NCI-H524 (cell line): ENCODE results near the gene DNM2.
A peak's percentile ranks its signal among the peaks of the same experiment; 100 is the strongest.

Source experiments
- DNase-seq, 2 experiments: peaks; one replicate each; lab custom pipeline; 2025; lab: John Stamatoyannopoulos, UW

The DNM2 gene

GRCh38 chr19:10815969-10816644, 98.2 kb downstream of the DNM2 start:
- DNase-seq, result no peak

- no peak for DNase-seq
Observed at GRCh38 chr19:10816691-10817090, 98.8 kb downstream of the DNM2 start.

GRCh38 chr19:10817291-10818038, 99.6 kb downstream of the DNM2 start:
- no peak for DNase-seq

GRCh38 chr19:10818301-10819123, 100.6 kb downstream of the DNM2 start:
- no peak for DNase-seq

- no peak for DNase-seq
Observed at GRCh38 chr19:10819124-10820060, 101.5 kb downstream of the DNM2 start.

GRCh38 chr19:10820173-10820572, 102.3 kb downstream of the DNM2 start:
- DNase-seq, result no peak

- no peak for DNase-seq
Observed at GRCh38 chr19:10823690-10824089, 105.8 kb downstream of the DNM2 start.

GRCh38 chr19:10826231-10826630, 108.4 kb downstream of the DNM2 start:
- DNase-seq, result no peak

- no peak for DNase-seq
Observed at GRCh38 chr19:10826846-10827245, 109.0 kb downstream of the DNM2 start.

GRCh38 chr19:10828981-10829821, 111.3 kb downstream of the DNM2 start:
- DNase-seq, result peak in 1 of 2 experiments; percentile 17

- no peak for DNase-seq
Observed at GRCh38 chr19:10829967-10830366, 112.1 kb downstream of the DNM2 start.

- no peak for DNase-seq
Observed at GRCh38 chr19:10830370-10830769, 112.5 kb downstream of the DNM2 start.

GRCh38 chr19:10830931-10831779, 113.3 kb downstream of the DNM2 start:
- no peak for DNase-seq

GRCh38 chr19:10831987-10832938, 114.4 kb downstream of the DNM2 start:
- DNase-seq, result no peak

GRCh38 chr19:10832939-10833296, 115.0 kb downstream of the DNM2 start:
- DNase-seq, result no peak

- no peak for DNase-seq
Observed at GRCh38 chr19:10835089-10835753, 117.3 kb downstream of the DNM2 start.

GRCh38 chr19:10835754-10836478, 118.0 kb downstream of the DNM2 start, which contains the start of gene TMED1:
Gene TMED1 (minus strand): TSS chr19:10836212. CDS start chr19:10836191, 21 bp downstream.
- DNase-seq, result peak; percentile 98
